GM12864 (cell line): ENCODE results near the gene METTL13.

ENCODE experiments used
- DNase-seq: peaks from one replicate; pipeline ENCODE4 v3.0.0-alpha.2; 2011; ENCODE audit warnings: low read depth
- H3K4me3 ChIP-seq: 2 replicates; pipeline ENCODE4 v1.5.1; 2011; ENCODE audit warnings: mild to moderate bottlenecking, low read depth, low read length, control low read depth
- TF ChIP-seq, protein P1 (sequence below): IDR thresholded peaks from 2 replicates; pipeline ENCODE4 v1.5.1; 2011; ENCODE audit warnings: low read depth, mild to moderate bottlenecking, moderate library complexity, low read length, control low read depth, inconsistent platforms; ENCODE audit errors: missing control alignments

The METTL13 gene

GRCh38 chr1:171801487-171801891 is 20.0 kb downstream of the METTL13 start:
- DNase-seq: no peak
- H3K4me3 ChIP-seq: no peak overlapping the region
- TF ChIP-seq, protein P1, sequence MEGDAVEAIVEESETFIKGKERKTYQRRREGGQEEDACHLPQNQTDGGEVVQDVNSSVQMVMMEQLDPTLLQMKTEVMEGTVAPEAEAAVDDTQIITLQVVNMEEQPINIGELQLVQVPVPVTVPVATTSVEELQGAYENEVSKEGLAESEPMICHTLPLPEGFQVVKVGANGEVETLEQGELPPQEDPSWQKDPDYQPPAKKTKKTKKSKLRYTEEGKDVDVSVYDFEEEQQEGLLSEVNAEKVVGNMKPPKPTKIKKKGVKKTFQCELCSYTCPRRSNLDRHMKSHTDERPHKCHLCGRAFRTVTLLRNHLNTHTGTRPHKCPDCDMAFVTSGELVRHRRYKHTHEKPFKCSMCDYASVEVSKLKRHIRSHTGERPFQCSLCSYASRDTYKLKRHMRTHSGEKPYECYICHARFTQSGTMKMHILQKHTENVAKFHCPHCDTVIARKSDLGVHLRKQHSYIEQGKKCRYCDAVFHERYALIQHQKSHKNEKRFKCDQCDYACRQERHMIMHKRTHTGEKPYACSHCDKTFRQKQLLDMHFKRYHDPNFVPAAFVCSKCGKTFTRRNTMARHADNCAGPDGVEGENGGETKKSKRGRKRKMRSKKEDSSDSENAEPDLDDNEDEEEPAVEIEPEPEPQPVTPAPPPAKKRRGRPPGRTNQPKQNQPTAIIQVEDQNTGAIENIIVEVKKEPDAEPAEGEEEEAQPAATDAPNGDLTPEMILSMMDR: peak; percentile 78

- TF ChIP-seq, protein P1: no peak
- no peak for DNase-seq
- no peak overlapping the region for H3K4me3 ChIP-seq
Observed at GRCh38 chr1:171802207-171802606, 20.7 kb downstream of the METTL13 start.

GRCh38 chr1:171803045-171803444 is 21.6 kb downstream of the METTL13 start:
- TF ChIP-seq, protein P1: no peak
- H3K4me3 ChIP-seq: no peak overlapping the region
- DNase-seq: no peak

GRCh38 chr1:171803461-171804022 is 22.1 kb downstream of the METTL13 start:
- DNase-seq: no peak
- TF ChIP-seq, protein P1: no peak
- H3K4me3 ChIP-seq: no peak overlapping the region

DNA sequence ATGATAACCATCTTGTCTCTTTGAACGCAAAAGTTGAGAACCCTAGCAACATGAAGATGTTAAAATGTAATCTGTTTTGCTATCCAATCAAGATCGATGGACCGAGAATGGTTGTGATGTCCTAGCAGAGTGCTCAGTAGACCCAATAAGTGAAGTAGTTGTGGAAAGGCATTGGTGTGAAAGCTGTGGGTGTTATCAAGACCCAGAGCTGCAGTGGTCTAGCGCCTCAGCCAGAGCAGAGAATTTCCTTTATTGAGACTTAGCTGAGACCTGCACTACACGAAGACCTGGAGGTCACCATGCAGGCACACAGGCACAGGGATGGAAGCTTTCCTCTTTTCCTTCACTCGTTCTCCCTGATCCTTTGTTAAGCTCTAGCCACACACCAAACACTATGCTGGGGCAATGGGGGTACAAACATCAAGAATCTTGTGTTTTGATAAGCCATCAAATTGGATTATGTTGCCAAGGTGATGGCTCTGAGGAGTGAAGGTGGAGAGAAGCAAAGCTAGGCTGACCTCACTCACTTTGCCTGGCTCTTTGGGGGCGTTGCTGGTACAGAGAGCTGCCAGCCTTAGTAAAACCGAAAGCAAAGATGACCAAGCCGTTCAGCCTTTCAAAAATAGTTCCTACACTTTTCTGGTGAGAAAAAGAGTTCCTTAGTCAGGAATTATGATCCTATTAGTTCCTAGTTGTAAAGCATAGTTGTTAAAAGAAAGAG is 24.1 kb downstream of the METTL13 start:
- H3K4me3 ChIP-seq: no peak overlapping the region
- no peak for DNase-seq
- TF ChIP-seq, protein P1: no peak

DNA sequence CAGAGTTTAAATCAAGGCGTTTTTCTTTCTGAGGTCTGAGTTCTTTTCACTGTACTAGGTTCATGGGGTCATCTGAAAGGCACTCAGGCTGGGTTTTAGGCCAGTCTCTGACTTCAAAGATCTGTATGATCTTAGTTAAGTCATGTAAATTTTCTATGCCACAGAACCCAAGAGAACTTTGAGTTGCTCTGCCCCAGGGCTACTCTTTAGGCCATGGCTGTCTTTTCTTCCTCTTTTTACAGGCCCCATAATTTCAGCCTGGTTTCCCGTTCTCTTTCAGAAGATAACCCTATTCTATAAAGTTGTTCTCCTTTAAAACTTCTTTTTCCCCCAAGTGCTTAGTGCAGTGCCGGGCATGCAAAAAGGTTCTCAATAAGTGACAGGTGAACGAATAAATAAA is 26.1 kb downstream of the METTL13 start:
- no peak overlapping the region for H3K4me3 ChIP-seq
- TF ChIP-seq, protein P1: no peak
- DNase-seq: no peak

DNA sequence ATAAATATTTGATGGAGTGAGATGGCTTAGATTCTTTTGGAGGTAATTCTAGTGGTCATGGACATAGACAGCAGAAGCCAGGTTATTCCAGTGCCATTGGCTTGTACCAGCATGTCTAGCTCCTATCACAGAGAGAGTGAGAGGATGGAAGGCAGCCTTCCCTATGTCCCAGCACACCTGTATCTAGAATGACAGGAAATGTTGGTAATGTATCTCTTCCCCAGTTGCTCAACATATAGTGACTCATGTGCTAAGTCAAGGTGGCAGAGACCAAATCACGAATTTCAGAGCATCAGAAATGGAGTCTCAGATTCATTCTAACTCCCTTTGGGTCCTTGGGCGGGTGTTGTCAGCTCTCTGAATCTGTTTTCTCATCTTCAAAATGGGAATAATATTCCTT is 28.4 kb downstream of the METTL13 start:
- TF ChIP-seq, protein P1: no peak
- DNase-seq: no peak
- H3K4me3 ChIP-seq: no peak overlapping the region
